ENCODE data around the gene DUSP19.

DNA sequence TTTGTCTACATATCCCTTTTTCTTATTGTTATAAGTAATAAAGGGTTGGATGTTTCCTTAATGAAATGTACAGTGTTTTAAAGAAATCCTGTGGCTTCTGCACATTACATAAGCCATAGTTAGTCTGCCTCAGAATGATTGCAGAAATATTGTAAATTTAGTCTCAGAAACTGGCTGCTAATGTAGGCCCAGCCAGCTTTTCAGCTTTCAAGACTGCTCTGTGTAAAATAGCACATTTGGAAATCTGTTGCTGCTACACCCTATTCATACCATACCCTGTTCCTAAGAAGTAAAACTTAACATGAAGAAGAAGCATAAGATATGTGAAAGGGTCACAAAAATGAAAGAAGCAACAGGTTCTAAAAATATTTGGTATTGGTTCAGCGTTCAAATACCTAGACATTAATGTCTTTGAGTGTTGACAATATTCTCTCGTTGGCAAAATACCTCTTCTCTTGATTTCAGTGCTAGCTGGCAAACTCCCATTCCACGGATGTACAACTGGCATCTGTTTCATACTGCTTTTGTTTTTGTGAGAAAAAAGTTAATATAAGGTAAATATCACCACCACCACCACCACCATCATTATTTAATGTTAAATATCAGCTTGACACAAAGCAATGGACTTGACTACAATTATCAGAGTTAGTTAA is 21.1 kb upstream of the DUSP19 start:
- TF ChIP-seq, protein P1, sequence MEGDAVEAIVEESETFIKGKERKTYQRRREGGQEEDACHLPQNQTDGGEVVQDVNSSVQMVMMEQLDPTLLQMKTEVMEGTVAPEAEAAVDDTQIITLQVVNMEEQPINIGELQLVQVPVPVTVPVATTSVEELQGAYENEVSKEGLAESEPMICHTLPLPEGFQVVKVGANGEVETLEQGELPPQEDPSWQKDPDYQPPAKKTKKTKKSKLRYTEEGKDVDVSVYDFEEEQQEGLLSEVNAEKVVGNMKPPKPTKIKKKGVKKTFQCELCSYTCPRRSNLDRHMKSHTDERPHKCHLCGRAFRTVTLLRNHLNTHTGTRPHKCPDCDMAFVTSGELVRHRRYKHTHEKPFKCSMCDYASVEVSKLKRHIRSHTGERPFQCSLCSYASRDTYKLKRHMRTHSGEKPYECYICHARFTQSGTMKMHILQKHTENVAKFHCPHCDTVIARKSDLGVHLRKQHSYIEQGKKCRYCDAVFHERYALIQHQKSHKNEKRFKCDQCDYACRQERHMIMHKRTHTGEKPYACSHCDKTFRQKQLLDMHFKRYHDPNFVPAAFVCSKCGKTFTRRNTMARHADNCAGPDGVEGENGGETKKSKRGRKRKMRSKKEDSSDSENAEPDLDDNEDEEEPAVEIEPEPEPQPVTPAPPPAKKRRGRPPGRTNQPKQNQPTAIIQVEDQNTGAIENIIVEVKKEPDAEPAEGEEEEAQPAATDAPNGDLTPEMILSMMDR (IDR thresholded peaks at IDR 0.05 in 2 of 3, conservative IDR thresholded peaks at IDR 0.05 in 1 of 3; ENCODE audit: borderline replicate concordance in 1 of 3, insufficient read depth in 1 of 3, low read depth in 2 of 3, low read length in 2 of 3), result no peak
- TF ChIP-seq POLR2AphosphoS5 (IDR thresholded peaks at IDR 0.05; ENCODE audit: low read depth, low read length), result no peak
- no peak for TF ChIP-seq POLR2A (IDR thresholded peaks at IDR 0.05; ENCODE audit: borderline replicate concordance, extremely low read depth, insufficient read depth, insufficient read length)
- TF ChIP-seq, protein P2, sequence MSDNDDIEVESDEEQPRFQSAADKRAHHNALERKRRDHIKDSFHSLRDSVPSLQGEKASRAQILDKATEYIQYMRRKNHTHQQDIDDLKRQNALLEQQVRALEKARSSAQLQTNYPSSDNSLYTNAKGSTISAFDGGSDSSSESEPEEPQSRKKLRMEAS (IDR thresholded peaks at IDR 0.05), result no peak

All from HCT116 (cell line).